Lung (tissue), 12 donors: ENCODE data around the gene PRG2. TPM values are rescaled to one million over a fixed set of nuclear protein-coding genes. Genes with fewer than 3 reads are reported as not detected.
A peak's percentile ranks its signal among the peaks of the same experiment; 100 is the strongest.

Experiments
- ATAC-seq: fragments of 200-7000 bp; cut with Tn5 transposase; one replicate; pipeline ENCODE4 v1.9.1; 2020; ENCODE audit warnings: moderate number of reproducible peaks; ENCODE audit not compliant: insufficient read depth, low FRiP score
- DNase-seq, 3 donors: peaks; one replicate each; pipeline ENCODE4 v3.0.0-alpha.2; 2013 to 2017
- H3K27ac ChIP-seq, 2 donors: one replicate each; pipeline ENCODE4 v1.5.1; 2013; ENCODE audit warnings: mild to moderate bottlenecking in 2 of 2, moderate library complexity in 2 of 2, control low read depth in 1 of 2, inconsistent platforms in 1 of 2, low read depth in 1 of 2, low read length in 1 of 2
- H3K27me3 ChIP-seq, 3 donors: one replicate each; pipeline ENCODE4 v1.5.1; 2013; ENCODE audit warnings: low read length in 2 of 3; ENCODE audit not compliant: control insufficient read depth in 3 of 3, insufficient read depth in 3 of 3
- H3K36me3 ChIP-seq, 4 donors: one replicate each; pipeline ENCODE4 v1.5.1; 2013; ENCODE audit warnings: low read length in 4 of 4, mild to moderate bottlenecking in 1 of 4, moderate library complexity in 1 of 4; ENCODE audit not compliant: control insufficient read depth in 4 of 4, insufficient read depth in 4 of 4
- H3K4me1 ChIP-seq, 5 donors: one replicate each; pipeline ENCODE4 v1.5.1; 2013; ENCODE audit warnings: low read length in 5 of 5, mild to moderate bottlenecking in 2 of 5, moderate library complexity in 1 of 5; ENCODE audit not compliant: control insufficient read depth in 5 of 5, insufficient read depth in 5 of 5
- H3K4me3 ChIP-seq: one replicate; pipeline ENCODE4 v1.5.1; 2013; ENCODE audit warnings: mild to moderate bottlenecking, control low read depth, moderate library complexity
- H3K9ac ChIP-seq, 2 donors: one replicate each; pipeline ENCODE4 v1.5.1; 2013; ENCODE audit warnings: low read length in 2 of 2, control low read depth in 1 of 2; ENCODE audit not compliant: insufficient read depth in 1 of 2
- H3K9me3 ChIP-seq, 4 donors: one replicate each; pipeline ENCODE4 v1.5.1; 2013; ENCODE audit warnings: low read length in 3 of 4, mild to moderate bottlenecking in 1 of 4, moderate library complexity in 1 of 4; ENCODE audit not compliant: control insufficient read depth in 4 of 4, insufficient read depth in 3 of 4
- CTCF ChIP-seq: IDR thresholded peaks from 2 replicates; pipeline ENCODE4 v1.5.1; 2012; ENCODE audit warnings: mild to moderate bottlenecking; ENCODE audit errors: control extremely low read depth, extremely low read depth
- WGBS, 2 donors: extraction: QIAGEN DNeasy Blood & Tissue Kit; methylation state at CpG; one replicate each; pipeline ENCODE4 v1.1.7; 2013; 5-methylcytosine and 5-hydroxymethylcytosine counted together
- polyA plus RNA-seq, 2 donors: library from polyadenylated mRNA; stranded (reverse); fragments of 200-250 nt; gene quantifications; one replicate each; pipeline ENCODE4 v1.2.1, GENCODE V29; 2013
- total RNA-seq, 2 donors: library from RNA; depleted of rRNA in 1 of 2; stranded (reverse); fragments of >200 nt in 1 of 2; gene quantifications; one replicate each; pipeline ENCODE4 v1.2.1, GENCODE V29; 2014 to 2021
- donor health status: control.
- donor health status: control.
- donor health status: Bipolar disorder and iron deficiency.
- donor health status: healthy.
- donor health status: DM: yes; HTN: yes; CAD: no.

PRG2 gene
- total and polyA plus RNA-seq, 4 donors = 0.68 to 5.3 (median 0.83) TPM

- DNase-seq = peak in 1 of 3 donors; percentile 44
- no peaks in the 10 kb centered on the region for H3K36me3 ChIP-seq
- no peak overlapping the region for H3K9ac ChIP-seq
- H3K4me3 ChIP-seq = no peak overlapping the region
- 39 to 58% methylated on average over 19 of the region's 19 CpGs for WGBS, 2 donors
- H3K9me3 ChIP-seq = peaks cover 0 to 1% (median 0%) of the 10 kb centered on the region in 4 donors
- TF ChIP-seq CTCF = no peak
- peak; percentile 67 for ATAC-seq
- peaks cover 0 to 6% (median 0%) of the 10 kb centered on the region in 5 donors for H3K4me1 ChIP-seq
- H3K27ac ChIP-seq = no peak overlapping the region
- peaks cover 0 to 2% (median 0%) of the 10 kb centered on the region in 3 donors for H3K27me3 ChIP-seq
Measured at GRCh38 chr11:57368106-57368844, 22.2 kb downstream of the PRG2 start.

DNA sequence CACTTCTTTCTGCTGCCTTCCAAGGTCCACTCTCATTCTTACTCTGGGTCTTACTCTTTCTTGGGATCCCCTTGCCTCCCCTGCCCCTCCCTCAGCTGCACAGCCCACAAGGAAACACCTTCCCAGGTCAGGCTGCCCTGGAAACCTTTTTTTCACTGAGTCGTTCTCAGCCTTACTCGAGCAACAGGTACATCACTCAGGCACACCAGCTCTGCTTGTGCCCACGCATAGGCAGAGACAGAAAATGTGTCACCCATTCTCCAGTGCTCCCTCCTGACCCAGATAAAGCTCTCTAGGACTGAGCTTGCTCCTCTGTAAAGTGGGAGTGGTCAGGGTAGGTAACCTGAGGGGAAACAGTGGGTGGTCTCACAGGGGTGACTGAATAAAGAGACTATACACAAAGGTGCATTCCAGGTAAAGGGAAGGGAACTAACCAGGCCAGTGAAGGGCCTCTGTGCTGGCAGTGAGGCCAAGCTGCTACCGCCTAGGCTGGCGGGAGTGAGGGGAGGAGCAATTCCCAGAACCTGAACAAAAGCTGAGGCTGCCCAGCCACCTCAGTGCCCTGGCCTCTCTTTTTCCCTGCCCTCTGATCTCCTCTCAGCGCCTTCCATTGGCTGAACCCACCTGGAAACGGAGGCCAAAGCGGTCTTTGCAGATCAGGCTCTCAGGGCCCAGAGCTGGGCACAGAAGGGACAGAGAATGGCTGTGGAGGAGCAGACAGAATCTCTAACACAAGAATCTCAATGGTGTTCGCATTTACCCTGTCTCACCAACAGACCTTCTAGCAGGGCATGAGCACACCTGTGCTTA, 25.4 kb downstream of the PRG2 start:
- WGBS, 2 donors = 79 to 83% methylated on average over 9 of the region's 9 CpGs
- ATAC-seq (no peak), DNase-seq (no peak)
- H3K4me1 ChIP-seq = peaks cover 0 to 6% (median 0%) of the 10 kb centered on the region in 5 donors
- H3K9ac ChIP-seq = no peak overlapping the region
- H3K36me3 ChIP-seq = no peaks in the 10 kb centered on the region
- H3K9me3 ChIP-seq = peaks cover 0 to 5% (median 0%) of the 10 kb centered on the region in 4 donors
- TF ChIP-seq CTCF = no peak
- no peak overlapping the region for H3K27ac ChIP-seq
- no peak overlapping the region for H3K4me3 ChIP-seq
- H3K27me3 ChIP-seq = no peaks in the 10 kb centered on the region

DNA sequence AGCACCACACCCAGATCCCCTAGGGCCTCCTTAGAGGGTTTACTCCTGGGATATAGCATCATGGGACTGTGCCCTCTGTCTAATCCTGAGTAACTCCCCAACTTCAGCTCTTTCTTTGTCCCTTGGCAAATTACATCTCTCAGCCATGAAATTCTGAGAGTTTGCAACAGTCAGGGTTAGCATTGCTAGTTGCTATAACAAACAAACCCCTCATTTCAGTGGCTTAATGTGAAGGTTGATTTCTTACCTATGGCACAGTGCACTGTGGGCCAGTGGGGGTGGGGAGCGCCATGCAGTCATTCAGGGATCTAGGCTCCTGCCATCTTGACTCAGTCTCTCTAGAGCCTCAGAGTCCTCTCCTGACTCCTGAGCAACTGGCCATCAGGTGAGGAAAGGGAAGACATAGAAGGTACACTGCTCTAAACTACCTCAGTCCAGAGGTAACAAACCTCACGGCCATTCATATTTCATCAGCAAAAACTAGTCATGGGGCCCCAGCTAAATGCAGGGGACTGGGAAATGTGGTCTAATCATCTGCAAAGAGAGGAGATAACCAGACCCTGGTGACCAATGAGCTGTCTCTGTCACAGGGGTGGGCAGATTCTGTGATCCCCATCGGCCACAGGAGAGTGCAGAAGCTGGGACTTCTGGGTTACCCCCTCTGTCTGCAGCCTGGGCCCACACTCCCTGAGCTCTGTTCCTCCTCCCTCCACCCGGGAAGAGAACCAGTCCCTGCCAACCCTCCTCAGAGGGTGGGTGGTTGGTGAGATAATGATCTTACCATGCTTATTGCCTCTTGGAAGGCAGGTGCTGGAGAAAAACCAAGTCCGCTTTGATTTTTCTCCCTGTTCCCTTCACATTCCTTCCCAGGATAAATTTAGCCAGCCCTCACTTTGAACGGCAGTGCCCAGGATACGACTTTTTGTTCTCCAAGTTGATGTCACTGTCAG, 27.0 kb downstream of the PRG2 start:
- WGBS, 2 donors = 71 to 83% methylated on average over 7 of the region's 7 CpGs
- Histone ChIP-seq H3K9me3 (peaks cover 0 to 5% (median 0%) of the 10 kb centered on the region in 4 donors), H3K9ac (no peak overlapping the region), H3K36me3 (no peaks in the 10 kb centered on the region), H3K4me3 (no peak overlapping the region), H3K27ac (no peak overlapping the region), H3K27me3 (no peaks in the 10 kb centered on the region), H3K4me1 (peaks cover 0 to 3% (median 0%) of the 10 kb centered on the region in 5 donors)
- ATAC-seq (no peak), DNase-seq (no peak)
- no peak for TF ChIP-seq CTCF
